ENCODE results near the gene TSPAN15.

TSPAN15 gene

DNA sequence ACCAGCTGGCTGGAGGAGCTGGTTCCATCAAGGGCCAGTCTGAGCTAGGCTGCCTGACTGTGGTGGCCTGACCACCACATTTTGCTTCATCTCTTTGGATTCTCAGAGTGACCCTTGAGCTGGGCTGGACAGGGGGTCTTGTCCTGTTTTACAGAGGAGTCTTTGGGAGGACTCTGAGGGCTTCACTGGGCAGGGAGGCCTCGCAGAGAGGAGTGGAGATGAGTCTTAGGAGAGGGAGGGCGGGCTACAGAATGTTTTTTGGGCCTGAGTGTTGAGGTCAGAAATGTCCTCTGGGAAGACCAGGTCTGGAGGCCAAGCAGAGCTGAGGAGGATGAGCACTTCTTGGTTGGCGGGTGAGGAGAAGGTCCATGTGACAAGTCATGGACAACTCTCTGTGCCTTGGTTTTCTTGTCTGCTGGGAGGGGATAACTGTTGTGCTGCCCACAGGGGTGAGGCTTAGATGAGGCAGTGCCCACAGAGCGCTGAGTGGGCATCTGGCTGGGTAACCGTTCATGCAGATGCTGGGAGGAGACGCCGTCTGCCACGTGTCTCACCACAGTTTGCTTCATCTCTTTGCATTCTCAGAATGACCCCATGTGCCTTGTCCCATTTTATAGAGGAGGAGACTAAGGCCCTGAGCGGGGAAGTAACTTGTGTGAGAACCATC, 9.4 kb downstream of the TSPAN15 start:
- Histone ChIP-seq H3K18ac (ENCODE audit: low read length) (peak overlapping the region; percentile 5), H3K36me3 (ENCODE audit: control insufficient read depth in 1 of 2, insufficient read depth in 2 of 2, low read length in 2 of 2) (no peaks in the 10 kb centered on the region), H4K91ac (ENCODE audit: low read depth, low read length) (peak overlapping the region; percentile 51), H2AFZ (ENCODE audit: insufficient read depth, low read length, poor library complexity) (no peak overlapping the region), H2BK12ac (ENCODE audit: low read length) (no peak overlapping the region), H3K23ac (ENCODE audit: low read length) (no peak overlapping the region), H3K4me2 (ENCODE audit: low read length) (no peak overlapping the region), H4K8ac (ENCODE audit: low read depth, low read length) (no peak overlapping the region), H3K4me3 (ENCODE audit: low read depth, low read length) (no peak overlapping the region), H4K12ac (ENCODE audit: low read depth, low read length) (no peak overlapping the region), H3K9ac (ENCODE audit: low read length) (no peak overlapping the region), H3K4me1 (ENCODE audit: control insufficient read depth in 1 of 2, insufficient read depth in 2 of 2, low read length in 2 of 2) (peaks cover 33 to 41% of the 10 kb centered on the region in 2 experiments), H3K27me3 (ENCODE audit: insufficient read depth, low read length) (no peaks in the 10 kb centered on the region), H2BK5ac (ENCODE audit: low read depth, low read length, poor library complexity) (no peak overlapping the region), H3K9me3 (ENCODE audit: insufficient read depth, low read depth, low read length) (peaks cover 2% of the 10 kb centered on the region), H3K79me2 (ENCODE audit: control insufficient read depth, insufficient read depth, low read length, poor library complexity) (peaks cover 2% of the 10 kb centered on the region), H2BK120ac (ENCODE audit: insufficient read depth, low read length, poor library complexity) (no peak overlapping the region), H3K27ac (ENCODE audit: low read depth, low read length) (no peak overlapping the region), H2AK5ac (ENCODE audit: low read length) (peak overlapping the region; percentile 59), H3K4ac (ENCODE audit: low read depth, low read length) (no peak overlapping the region), H3K79me1 (ENCODE audit: low read length) (peaks cover 16% of the 10 kb centered on the region), H3K14ac (ENCODE audit: low read length) (no peak overlapping the region)
- no peak for DNase-seq
- WGBS (ENCODE audit: extremely low coverage, insufficient coverage, insufficient read length): no CpG with 5 or more reads among the region's 9 CpGs

DNA sequence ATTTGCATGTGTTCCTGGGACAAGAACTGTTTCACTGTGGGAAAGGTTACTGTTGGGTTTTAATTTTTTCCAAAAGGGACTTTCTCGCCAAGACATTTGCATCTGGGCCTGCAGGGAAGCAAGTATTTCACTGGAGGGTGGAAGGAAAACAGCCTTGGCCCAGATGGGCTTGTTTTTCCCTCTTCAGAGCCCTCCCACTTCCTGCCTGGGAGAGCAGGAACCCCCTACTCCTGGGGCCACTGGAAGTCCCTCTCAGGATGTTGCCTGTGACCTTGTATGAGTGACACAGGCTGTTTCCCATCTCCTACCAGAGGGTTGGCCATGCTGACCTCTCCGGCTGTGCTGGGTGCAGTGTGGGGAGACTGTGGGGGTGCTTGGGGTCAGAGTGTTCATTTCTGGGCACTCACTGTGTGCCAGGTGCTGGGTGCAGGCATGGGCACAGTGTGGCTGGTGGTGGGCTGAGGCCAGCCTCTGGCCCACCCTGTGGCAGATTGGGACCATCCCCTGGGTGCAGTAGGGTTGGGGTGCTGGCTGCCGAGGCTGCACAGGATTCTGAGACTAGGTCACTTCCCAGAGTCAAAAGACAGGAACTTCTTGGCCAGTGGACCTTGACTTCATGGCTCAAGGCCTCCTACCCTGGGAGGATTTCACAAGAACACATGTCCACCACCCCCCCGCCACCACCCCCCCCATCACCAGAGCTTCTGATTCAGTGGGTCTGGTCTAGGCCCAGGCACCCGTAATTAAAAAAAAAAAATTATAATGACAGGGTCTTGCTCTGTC, 10.2 kb downstream of the TSPAN15 start:
- Histone ChIP-seq H3K36me3 (ENCODE audit: control insufficient read depth in 1 of 2, insufficient read depth in 2 of 2, low read length in 2 of 2) (no peaks in the 10 kb centered on the region), H4K12ac (ENCODE audit: low read depth, low read length) (no peak overlapping the region), H3K4me1 (ENCODE audit: control insufficient read depth in 1 of 2, insufficient read depth in 2 of 2, low read length in 2 of 2) (peaks cover 33 to 41% of the 10 kb centered on the region in 2 experiments), H3K18ac (ENCODE audit: low read length) (peak overlapping the region; percentile 44), H3K79me2 (ENCODE audit: control insufficient read depth, insufficient read depth, low read length, poor library complexity) (peaks cover 3% of the 10 kb centered on the region), H4K8ac (ENCODE audit: low read depth, low read length) (no peak overlapping the region), H3K79me1 (ENCODE audit: low read length) (peaks cover 16% of the 10 kb centered on the region), H3K27ac (ENCODE audit: low read depth, low read length) (no peak overlapping the region), H2AFZ (ENCODE audit: insufficient read depth, low read length, poor library complexity) (no peak overlapping the region), H3K14ac (ENCODE audit: low read length) (peak overlapping the region; percentile 28), H3K4me3 (ENCODE audit: low read depth, low read length) (no peak overlapping the region), H2BK12ac (ENCODE audit: low read length) (peak overlapping the region; percentile 6), H3K4ac (ENCODE audit: low read depth, low read length) (peak overlapping the region; percentile 29), H3K9ac (ENCODE audit: low read length) (no peak overlapping the region), H2AK5ac (ENCODE audit: low read length) (no peak overlapping the region), H3K27me3 (ENCODE audit: insufficient read depth, low read length) (no peaks in the 10 kb centered on the region), H3K9me3 (ENCODE audit: insufficient read depth, low read depth, low read length) (peaks cover 2% of the 10 kb centered on the region), H3K4me2 (ENCODE audit: low read length) (no peak overlapping the region), H2BK5ac (ENCODE audit: low read depth, low read length, poor library complexity) (no peak overlapping the region), H4K91ac (ENCODE audit: low read depth, low read length) (no peak overlapping the region), H3K23ac (ENCODE audit: low read length) (no peak overlapping the region), H2BK120ac (ENCODE audit: insufficient read depth, low read length, poor library complexity) (no peak overlapping the region)
- no CpG with 5 or more reads among the region's 5 CpGs for WGBS (ENCODE audit: extremely low coverage, insufficient coverage, insufficient read length)
- no peak for DNase-seq

DNA sequence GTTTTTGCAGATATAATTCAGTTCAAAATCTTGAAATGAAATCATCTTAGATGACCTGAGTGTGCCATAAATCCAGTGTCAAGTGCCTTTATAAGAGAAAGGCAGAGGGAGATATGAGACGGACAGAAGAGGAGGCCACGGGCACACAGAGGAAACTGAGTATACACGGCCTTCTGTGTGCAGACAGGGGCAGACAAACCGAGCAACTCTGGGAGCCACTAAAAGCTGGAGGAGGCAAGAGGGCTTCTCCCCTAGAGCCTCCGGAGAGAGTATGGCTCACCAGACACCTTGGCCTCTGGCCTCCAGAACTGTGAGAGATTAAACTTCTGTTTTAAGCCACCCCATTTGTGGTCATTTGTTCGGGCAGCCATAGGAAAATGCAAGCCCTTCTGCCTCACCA, 12.6 kb downstream of the TSPAN15 start:
- H3K4me1 ChIP-seq (ENCODE audit: control insufficient read depth in 1 of 2, insufficient read depth in 2 of 2, low read length in 2 of 2): peaks cover 26 to 27% of the 10 kb centered on the region in 2 experiments
- H2BK5ac ChIP-seq (ENCODE audit: low read depth, low read length, poor library complexity): no peak overlapping the region
- H3K27ac ChIP-seq (ENCODE audit: low read depth, low read length): no peak overlapping the region
- H3K4me2 ChIP-seq (ENCODE audit: low read length): no peak overlapping the region
- H3K79me1 ChIP-seq (ENCODE audit: low read length): peaks cover 12% of the 10 kb centered on the region
- H3K4ac ChIP-seq (ENCODE audit: low read depth, low read length): no peak overlapping the region
- H4K8ac ChIP-seq (ENCODE audit: low read depth, low read length): no peak overlapping the region
- H3K14ac ChIP-seq (ENCODE audit: low read length): no peak overlapping the region
- no peaks in the 10 kb centered on the region for H3K27me3 ChIP-seq (ENCODE audit: insufficient read depth, low read length)
- no peak overlapping the region for H3K23ac ChIP-seq (ENCODE audit: low read length)
- H2AK5ac ChIP-seq (ENCODE audit: low read length): no peak overlapping the region
- H4K12ac ChIP-seq (ENCODE audit: low read depth, low read length): no peak overlapping the region
- no peak overlapping the region for H2BK120ac ChIP-seq (ENCODE audit: insufficient read depth, low read length, poor library complexity)
- no peak for DNase-seq
- H3K9me3 ChIP-seq (ENCODE audit: insufficient read depth, low read depth, low read length): peaks cover 2% of the 10 kb centered on the region
- H3K4me3 ChIP-seq (ENCODE audit: low read depth, low read length): no peak overlapping the region
- H2AFZ ChIP-seq (ENCODE audit: insufficient read depth, low read length, poor library complexity): no peak overlapping the region
- H2BK12ac ChIP-seq (ENCODE audit: low read length): no peak overlapping the region
- H4K91ac ChIP-seq (ENCODE audit: low read depth, low read length): no peak overlapping the region
- no CpG with 5 or more reads among the region's 6 CpGs for WGBS (ENCODE audit: extremely low coverage, insufficient coverage, insufficient read length)
- peaks cover 3% of the 10 kb centered on the region for H3K79me2 ChIP-seq (ENCODE audit: control insufficient read depth, insufficient read depth, low read length, poor library complexity)
- H3K18ac ChIP-seq (ENCODE audit: low read length): no peak overlapping the region
- H3K9ac ChIP-seq (ENCODE audit: low read length): no peak overlapping the region
- no peaks in the 10 kb centered on the region for H3K36me3 ChIP-seq (ENCODE audit: control insufficient read depth in 1 of 2, insufficient read depth in 2 of 2, low read length in 2 of 2)

DNA sequence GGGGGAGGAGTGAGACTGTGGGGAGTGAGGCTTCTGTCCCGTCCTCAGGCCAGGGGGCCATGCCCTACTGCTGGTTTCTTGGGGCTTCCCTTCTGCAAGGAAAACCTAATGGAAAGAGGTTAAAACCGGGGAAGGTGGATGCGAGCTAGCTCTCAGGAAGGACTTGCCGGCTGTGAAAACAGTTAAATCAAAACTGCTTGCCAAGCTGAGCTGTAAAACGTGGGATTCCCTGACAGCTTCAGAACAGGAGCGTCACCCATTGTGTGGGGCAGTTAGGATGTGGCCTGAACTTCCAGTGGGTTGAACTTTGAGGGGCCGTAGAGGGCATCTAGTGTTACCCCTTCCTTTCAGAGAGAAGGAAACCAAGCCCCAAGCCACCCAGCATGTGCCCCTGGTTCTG, 13.1 kb downstream of the TSPAN15 start:
- no CpG with 5 or more reads among the region's 7 CpGs for WGBS (ENCODE audit: extremely low coverage, insufficient coverage, insufficient read length)
- no peaks in the 10 kb centered on the region for H3K27me3 ChIP-seq (ENCODE audit: insufficient read depth, low read length)

More for the DNA sequence above, 13.1 kb downstream of the TSPAN15 start:
- H3K14ac ChIP-seq (ENCODE audit: low read length): no peak overlapping the region
- H3K9ac ChIP-seq (ENCODE audit: low read length): no peak overlapping the region
- no peak overlapping the region for H4K12ac ChIP-seq (ENCODE audit: low read depth, low read length)
- no peak overlapping the region for H3K4ac ChIP-seq (ENCODE audit: low read depth, low read length)
- H3K4me3 ChIP-seq (ENCODE audit: low read depth, low read length): no peak overlapping the region
- no peak overlapping the region for H2BK5ac ChIP-seq (ENCODE audit: low read depth, low read length, poor library complexity)
- H3K27ac ChIP-seq (ENCODE audit: low read depth, low read length): no peak overlapping the region
- H3K79me1 ChIP-seq (ENCODE audit: low read length): peaks cover 11% of the 10 kb centered on the region
- no peak overlapping the region for H2AFZ ChIP-seq (ENCODE audit: insufficient read depth, low read length, poor library complexity)
- no peak overlapping the region for H4K91ac ChIP-seq (ENCODE audit: low read depth, low read length)
- peaks cover 23 to 25% of the 10 kb centered on the region in 2 experiments for H3K4me1 ChIP-seq (ENCODE audit: control insufficient read depth in 1 of 2, insufficient read depth in 2 of 2, low read length in 2 of 2)
- H2AK5ac ChIP-seq (ENCODE audit: low read length): no peak overlapping the region
- peaks cover 2% of the 10 kb centered on the region for H3K9me3 ChIP-seq (ENCODE audit: insufficient read depth, low read depth, low read length)
- DNase-seq: no peak
- no peak overlapping the region for H3K18ac ChIP-seq (ENCODE audit: low read length)
- no peak overlapping the region for H4K8ac ChIP-seq (ENCODE audit: low read depth, low read length)
- no peak overlapping the region for H3K4me2 ChIP-seq (ENCODE audit: low read length)
- no peaks in the 10 kb centered on the region for H3K36me3 ChIP-seq (ENCODE audit: control insufficient read depth in 1 of 2, insufficient read depth in 2 of 2, low read length in 2 of 2)
- no peak overlapping the region for H2BK12ac ChIP-seq (ENCODE audit: low read length)
- H3K79me2 ChIP-seq (ENCODE audit: control insufficient read depth, insufficient read depth, low read length, poor library complexity): peaks cover 3% of the 10 kb centered on the region
- H3K23ac ChIP-seq (ENCODE audit: low read length): no peak overlapping the region
- no peak overlapping the region for H2BK120ac ChIP-seq (ENCODE audit: insufficient read depth, low read length, poor library complexity)

Measured in trophoblast cell (in vitro differentiated cells and primary cell).